ENCODE measurements around the gene RNMT. TPM values are rescaled to one million over a fixed set of nuclear protein-coding genes. Genes with fewer than 3 reads are reported as not detected.

RNMT gene
- total and polyA plus RNA-seq, 2 experiments from 2014 or later, result 40.7 to 188 TPM

DNA sequence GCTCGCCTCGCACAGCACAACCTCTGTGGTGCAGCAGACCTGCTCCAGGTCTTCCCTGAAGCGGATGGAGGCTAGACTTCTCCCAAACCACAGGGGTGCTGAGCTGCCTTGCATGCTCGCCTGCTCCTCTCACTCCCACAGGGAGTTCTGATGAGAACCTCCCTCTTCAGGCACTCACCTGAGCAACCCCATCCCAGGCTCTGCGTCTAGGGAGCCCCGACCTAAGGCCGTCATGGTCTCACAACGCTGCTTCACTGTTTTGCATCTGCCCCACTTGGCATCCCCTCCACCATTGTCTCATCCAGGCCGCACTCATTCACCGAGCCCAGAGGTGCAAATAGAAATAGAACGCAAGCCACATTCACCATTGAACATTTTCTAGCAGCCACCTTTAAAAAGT is 72.9 kb downstream of the RNMT start:
- H3K4me3 Mint-ChIP-seq, result no peak overlapping the region
- peaks cover 17% of the 10 kb centered on the region for H3K27me3 ChIP-seq (ENCODE audit: insufficient read depth)
- peak; percentile 13; the same call in 2 of the 3 replicates for ATAC-seq
- DNase-seq (ENCODE audit: low spot score), result no peak
- peak overlapping the region; percentile 84 for H2AFZ ChIP-seq
- peaks cover 3% of the 10 kb centered on the region; the same call in 1 of the 3 replicates for H3K9me3 Mint-ChIP-seq
- H3K36me3 Mint-ChIP-seq (ENCODE audit: low read depth), result no peaks in the 10 kb centered on the region
- no peak overlapping the region for H3K4me2 ChIP-seq
- H3K27me3 Mint-ChIP-seq (ENCODE audit: insufficient read depth, low read depth, poor library complexity), result peaks cover 25% of the 10 kb centered on the region
- peaks cover 23% of the 10 kb centered on the region for H3K4me1 Mint-ChIP-seq
- H4K20me1 ChIP-seq (replicated peaks; ENCODE audit: insufficient read depth), result no peaks in the 10 kb centered on the region
- no peak overlapping the region for H3K27ac Mint-ChIP-seq
- no peaks in the 10 kb centered on the region for H3F3A ChIP-seq (replicated peaks; ENCODE audit: low read depth)
- no peaks in the 10 kb centered on the region for H3K9me2 ChIP-seq (ENCODE audit: insufficient read depth)
- H3K4me1 ChIP-seq (ENCODE audit: insufficient read depth), result no peaks in the 10 kb centered on the region; the same call in 1 of the 2 replicates
- H3K79me2 ChIP-seq (replicated peaks; ENCODE audit: insufficient read depth), result no peaks in the 10 kb centered on the region
- TF ChIP-seq JUNB (IDR thresholded peaks at IDR 0.05; ENCODE audit: unreplicated experiment) (no peak), ZNF331 (CRISPR knock-in tag; IDR thresholded peaks at IDR 0.05; ENCODE audit: low read depth) (no peak), POLR2AphosphoS5 (IDR thresholded peaks at IDR 0.05; ENCODE audit: low read depth) (no peak), EZH2 (IDR thresholded peaks at IDR 0.05; ENCODE audit: low read depth, unreplicated experiment) (no peak)
- TF ChIP-seq, protein P1, sequence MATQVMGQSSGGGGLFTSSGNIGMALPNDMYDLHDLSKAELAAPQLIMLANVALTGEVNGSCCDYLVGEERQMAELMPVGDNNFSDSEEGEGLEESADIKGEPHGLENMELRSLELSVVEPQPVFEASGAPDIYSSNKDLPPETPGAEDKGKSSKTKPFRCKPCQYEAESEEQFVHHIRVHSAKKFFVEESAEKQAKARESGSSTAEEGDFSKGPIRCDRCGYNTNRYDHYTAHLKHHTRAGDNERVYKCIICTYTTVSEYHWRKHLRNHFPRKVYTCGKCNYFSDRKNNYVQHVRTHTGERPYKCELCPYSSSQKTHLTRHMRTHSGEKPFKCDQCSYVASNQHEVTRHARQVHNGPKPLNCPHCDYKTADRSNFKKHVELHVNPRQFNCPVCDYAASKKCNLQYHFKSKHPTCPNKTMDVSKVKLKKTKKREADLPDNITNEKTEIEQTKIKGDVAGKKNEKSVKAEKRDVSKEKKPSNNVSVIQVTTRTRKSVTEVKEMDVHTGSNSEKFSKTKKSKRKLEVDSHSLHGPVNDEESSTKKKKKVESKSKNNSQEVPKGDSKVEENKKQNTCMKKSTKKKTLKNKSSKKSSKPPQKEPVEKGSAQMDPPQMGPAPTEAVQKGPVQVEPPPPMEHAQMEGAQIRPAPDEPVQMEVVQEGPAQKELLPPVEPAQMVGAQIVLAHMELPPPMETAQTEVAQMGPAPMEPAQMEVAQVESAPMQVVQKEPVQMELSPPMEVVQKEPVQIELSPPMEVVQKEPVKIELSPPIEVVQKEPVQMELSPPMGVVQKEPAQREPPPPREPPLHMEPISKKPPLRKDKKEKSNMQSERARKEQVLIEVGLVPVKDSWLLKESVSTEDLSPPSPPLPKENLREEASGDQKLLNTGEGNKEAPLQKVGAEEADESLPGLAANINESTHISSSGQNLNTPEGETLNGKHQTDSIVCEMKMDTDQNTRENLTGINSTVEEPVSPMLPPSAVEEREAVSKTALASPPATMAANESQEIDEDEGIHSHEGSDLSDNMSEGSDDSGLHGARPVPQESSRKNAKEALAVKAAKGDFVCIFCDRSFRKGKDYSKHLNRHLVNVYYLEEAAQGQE (IDR thresholded peaks at IDR 0.05; ENCODE audit: unreplicated experiment), result no peak
- no peak overlapping the region for H3K4me3 ChIP-seq
- H3K27ac ChIP-seq (ENCODE audit: low read depth), result no peak overlapping the region
- H3K36me3 ChIP-seq (ENCODE audit: insufficient read depth), result no peaks in the 10 kb centered on the region

DNA sequence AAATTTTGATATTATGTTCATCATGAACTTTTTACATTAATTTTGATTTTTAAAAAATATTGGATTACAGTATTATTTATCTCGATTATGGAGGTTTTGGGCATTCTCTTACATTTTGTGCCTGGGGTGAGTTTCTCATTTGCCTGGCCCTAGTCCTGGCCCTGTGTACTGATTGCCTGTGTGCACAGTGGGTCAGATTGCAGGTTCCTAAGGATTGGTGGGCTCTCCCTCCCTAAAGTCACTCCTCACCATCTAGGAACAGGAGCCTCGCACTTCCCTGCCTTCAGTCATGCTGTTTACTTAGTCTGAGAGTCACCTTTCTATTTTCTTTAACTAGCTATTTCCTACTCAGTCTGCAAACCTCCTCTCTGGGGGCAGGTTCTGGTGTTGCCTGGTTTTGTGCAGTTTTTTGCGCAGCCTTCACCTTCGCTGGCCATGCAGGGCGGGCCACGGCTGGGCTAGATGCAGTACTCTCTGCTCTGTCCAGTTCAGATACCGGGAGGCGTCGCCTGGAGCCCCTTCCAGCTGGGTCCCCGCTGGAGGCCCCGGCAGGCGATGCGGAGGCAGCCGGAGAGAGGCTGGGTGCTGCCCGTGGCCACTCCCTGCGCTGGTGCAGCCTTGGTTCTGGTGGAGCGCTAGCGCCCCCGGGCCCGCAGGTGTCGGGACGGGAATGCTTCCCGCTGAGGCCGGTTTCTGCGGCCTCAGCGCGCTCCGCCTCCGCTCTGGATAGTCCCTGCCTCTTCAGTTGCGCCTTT is 74.2 kb downstream of the RNMT start:
- Mint-ChIP-seq H3K36me3 (ENCODE audit: low read depth) (no peaks in the 10 kb centered on the region), H3K27ac (no peak overlapping the region), H3K4me3 (peak overlapping the region; percentile 71), H3K27me3 (ENCODE audit: insufficient read depth, low read depth, poor library complexity) (peaks cover 25% of the 10 kb centered on the region), H3K9me3 (peaks cover 6% of the 10 kb centered on the region; the same call in 1 of the 3 replicates), H3K4me1 (peaks cover 25% of the 10 kb centered on the region)
- ATAC-seq (peak; percentile 95), DNase-seq (ENCODE audit: low spot score) (peak; percentile 85)
- peak overlapping the region; percentile 63 for H3K4me3 ChIP-seq
- TF ChIP-seq, protein P2, sequence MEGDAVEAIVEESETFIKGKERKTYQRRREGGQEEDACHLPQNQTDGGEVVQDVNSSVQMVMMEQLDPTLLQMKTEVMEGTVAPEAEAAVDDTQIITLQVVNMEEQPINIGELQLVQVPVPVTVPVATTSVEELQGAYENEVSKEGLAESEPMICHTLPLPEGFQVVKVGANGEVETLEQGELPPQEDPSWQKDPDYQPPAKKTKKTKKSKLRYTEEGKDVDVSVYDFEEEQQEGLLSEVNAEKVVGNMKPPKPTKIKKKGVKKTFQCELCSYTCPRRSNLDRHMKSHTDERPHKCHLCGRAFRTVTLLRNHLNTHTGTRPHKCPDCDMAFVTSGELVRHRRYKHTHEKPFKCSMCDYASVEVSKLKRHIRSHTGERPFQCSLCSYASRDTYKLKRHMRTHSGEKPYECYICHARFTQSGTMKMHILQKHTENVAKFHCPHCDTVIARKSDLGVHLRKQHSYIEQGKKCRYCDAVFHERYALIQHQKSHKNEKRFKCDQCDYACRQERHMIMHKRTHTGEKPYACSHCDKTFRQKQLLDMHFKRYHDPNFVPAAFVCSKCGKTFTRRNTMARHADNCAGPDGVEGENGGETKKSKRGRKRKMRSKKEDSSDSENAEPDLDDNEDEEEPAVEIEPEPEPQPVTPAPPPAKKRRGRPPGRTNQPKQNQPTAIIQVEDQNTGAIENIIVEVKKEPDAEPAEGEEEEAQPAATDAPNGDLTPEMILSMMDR (conservative IDR thresholded peaks at IDR 0.05; ENCODE audit: low read depth in 2 of 2), result peak; percentile 45 to 66
- TF ChIP-seq POLR2AphosphoS5 (IDR thresholded peaks at IDR 0.05; ENCODE audit: low read depth), result no peak
- H3F3A ChIP-seq (replicated peaks; ENCODE audit: low read depth), result no peaks in the 10 kb centered on the region
- H4K20me1 ChIP-seq (replicated peaks; ENCODE audit: insufficient read depth), result no peaks in the 10 kb centered on the region
- peaks cover 17% of the 10 kb centered on the region for H3K27me3 ChIP-seq (ENCODE audit: insufficient read depth)
- H3K27ac ChIP-seq (ENCODE audit: low read depth), result no peak overlapping the region
- H3K79me2 ChIP-seq (replicated peaks; ENCODE audit: insufficient read depth), result no peaks in the 10 kb centered on the region
- H3K9me2 ChIP-seq (ENCODE audit: insufficient read depth), result no peaks in the 10 kb centered on the region
- H3K4me1 ChIP-seq (ENCODE audit: insufficient read depth), result no peaks in the 10 kb centered on the region; the same call in 1 of the 2 replicates
- H3K4me2 ChIP-seq, result peak overlapping the region; percentile 71
- H3K36me3 ChIP-seq (ENCODE audit: insufficient read depth), result no peaks in the 10 kb centered on the region
- H2AFZ ChIP-seq, result peak overlapping the region; percentile 94
